ENCODE data around the gene CHD2.
A peak's percentile ranks its signal among the peaks of the same experiment; 100 is the strongest.
"Not testable (repeated sequence)": the region's sequence is repeated elsewhere in the genome, so short reads cannot be mapped to it uniquely, and the experiment has no call there.

Gene CHD2

DNA sequence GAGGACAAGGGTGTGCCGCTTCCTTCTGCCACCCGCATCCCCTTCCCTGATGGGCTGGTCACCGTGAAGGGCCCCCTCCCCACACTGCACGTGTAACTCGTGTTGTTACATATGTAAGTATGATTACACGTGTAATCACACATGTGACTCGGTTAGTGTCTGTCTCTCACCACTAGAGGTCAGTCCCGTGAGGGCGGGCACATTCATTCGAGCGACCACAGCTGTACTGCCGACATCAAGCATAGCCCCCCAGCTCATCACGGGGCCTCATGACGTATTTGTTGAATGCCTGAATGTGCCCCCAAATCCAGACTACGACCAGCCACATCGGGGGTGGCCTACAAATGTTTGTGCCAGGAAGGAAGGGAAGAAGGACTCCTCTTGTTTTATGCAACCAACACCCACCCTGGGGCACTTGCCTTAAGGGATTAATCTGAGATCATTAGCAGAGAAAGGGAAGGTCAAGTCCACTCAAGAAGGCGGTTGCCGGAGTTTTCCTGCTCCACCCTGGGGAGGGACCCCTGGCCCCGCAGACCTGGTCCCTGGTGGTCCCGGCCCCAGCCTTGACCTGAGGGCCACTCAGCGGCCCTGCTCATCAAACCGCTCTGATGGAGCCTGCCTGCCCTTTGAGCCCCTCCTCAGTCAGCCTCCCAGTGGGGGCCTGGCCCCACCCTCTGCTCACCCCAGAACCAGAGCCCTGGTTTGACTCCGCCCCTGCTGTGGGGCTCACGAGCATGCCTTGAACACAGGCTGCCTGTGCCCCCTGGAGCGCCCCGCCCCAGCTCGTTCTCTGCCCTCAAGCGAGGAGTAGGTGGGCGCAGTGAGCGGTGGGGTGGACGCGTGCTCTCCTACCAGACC is 136.1 kb downstream of the CHD2 start:
- peak in 1 of 2 donors; percentile 12 for DNase-seq (ENCODE audit: low read depth in 2 of 2)

DNA sequence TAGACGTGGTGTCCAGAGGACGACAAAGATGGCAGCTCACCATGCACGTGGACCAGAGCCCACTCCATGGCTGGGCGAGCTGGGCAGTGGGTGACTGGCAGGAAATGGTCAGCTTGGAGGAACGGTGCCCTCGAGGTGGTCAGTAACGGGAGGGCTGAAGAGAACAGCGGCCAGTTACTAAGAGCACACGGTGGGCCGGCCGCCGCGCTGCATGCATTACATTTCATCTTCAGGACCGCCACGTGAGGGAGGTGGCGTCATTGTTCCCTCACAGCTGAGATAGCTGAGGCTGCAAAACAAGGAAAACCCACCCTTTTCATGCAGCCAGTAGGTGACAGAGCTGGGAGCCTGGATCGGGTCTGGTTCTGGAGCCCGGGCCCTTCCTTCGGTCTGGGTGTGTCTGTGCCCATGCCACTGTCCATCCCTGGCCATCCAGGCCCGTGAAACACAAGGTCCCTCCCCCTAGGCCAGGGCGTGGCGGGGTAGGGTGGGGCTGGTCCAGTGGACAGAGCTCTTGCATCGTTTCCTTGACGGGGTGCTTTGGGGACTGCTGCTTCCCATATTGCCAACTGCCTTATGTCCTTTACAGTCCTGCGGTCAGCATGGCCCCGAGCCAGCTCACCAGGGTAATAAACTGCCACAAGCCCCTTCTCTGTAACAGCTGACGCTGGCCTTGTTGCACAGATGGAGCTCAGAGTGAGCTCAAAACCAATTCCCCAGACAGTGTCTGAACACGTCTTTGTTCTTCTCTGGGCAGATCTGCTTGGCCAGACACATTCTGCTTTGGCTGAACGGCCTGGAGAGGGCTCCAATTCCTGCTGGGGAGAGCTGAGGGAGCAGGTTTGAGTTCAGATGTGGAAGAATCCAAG is 137.1 kb downstream of the CHD2 start:
- DNase-seq (ENCODE audit: low read depth in 2 of 2), result no peak

DNA sequence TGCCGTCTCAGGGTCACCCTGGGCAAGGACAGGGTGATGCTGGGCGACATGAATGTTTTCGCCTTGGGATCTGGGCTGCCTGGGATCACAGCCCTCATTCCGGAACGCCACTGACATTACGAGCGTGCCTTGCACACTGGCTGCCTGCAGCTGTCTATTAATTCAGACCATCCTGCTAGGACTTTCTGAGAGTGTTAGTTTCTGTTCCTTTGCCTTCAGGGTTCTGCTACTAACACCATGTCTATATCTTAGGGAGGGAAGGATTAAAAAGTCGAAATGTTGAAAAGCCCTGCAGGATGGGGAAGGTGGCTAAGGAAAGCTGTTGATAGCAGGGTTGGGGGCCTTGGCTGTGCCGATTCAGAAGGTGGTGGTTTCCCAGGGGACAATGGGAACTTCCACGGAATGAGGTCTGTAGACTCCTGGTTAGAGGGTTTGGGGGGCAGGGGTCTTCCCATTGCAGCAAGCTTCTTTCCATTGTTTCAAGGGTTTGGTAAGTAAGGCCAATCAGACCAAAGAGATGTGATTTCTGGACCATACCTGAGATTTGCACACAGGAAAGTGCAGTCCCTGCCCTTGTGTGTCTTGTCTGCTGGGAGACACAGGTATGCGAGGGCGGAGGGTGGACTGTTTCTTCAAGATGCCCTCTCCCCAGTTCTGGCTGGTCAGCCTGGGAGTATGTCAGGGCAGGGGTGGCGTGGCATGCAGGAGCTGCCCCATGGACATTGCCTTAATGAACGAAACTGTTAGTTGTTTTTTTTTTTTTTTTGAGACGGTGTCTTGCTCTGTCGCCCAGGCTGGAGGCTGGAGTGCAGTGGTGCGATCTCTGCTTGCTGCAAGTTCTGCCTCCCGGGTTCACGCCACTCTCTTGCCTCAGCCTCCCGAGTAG is 137.9 kb downstream of the CHD2 start:
- DNase-seq (ENCODE audit: low read depth in 2 of 2), result no peak

DNA sequence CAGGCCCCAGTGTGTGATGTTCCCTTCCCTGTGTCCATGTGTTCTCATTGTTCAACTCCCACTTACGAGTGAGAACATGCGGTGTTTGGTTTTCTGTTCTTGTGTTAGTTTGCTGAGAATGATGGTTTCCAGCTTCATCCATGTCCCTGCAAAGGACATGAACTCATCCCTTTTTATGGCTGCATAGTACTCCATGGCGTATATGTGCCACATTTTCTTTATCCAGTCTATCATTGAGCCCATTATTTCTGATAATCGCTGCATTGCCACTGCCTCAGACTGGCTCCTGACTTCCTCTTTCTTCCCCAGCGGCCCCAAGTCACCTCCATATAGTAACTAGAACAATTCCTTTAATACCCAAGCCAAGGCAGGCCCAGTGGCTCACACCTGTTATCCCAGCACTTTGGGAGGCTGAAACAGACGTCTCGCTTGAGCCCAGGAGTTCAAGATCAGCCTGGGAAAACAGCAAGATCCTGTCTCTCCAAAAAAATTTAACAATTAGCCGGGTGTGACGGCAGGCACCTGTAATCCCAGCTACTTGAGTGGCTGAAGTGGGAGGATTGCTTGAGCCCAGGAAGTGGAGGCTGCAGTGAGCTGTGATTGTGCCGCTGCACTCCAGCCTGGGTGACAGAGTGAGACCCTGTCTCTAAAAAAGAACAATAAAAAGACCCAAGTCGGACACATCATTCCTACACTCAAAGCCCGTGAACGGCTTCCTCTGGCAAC is 139.6 kb downstream of the CHD2 start:
- not testable (repeated sequence) for DNase-seq (ENCODE audit: low read depth in 2 of 2)

DNA sequence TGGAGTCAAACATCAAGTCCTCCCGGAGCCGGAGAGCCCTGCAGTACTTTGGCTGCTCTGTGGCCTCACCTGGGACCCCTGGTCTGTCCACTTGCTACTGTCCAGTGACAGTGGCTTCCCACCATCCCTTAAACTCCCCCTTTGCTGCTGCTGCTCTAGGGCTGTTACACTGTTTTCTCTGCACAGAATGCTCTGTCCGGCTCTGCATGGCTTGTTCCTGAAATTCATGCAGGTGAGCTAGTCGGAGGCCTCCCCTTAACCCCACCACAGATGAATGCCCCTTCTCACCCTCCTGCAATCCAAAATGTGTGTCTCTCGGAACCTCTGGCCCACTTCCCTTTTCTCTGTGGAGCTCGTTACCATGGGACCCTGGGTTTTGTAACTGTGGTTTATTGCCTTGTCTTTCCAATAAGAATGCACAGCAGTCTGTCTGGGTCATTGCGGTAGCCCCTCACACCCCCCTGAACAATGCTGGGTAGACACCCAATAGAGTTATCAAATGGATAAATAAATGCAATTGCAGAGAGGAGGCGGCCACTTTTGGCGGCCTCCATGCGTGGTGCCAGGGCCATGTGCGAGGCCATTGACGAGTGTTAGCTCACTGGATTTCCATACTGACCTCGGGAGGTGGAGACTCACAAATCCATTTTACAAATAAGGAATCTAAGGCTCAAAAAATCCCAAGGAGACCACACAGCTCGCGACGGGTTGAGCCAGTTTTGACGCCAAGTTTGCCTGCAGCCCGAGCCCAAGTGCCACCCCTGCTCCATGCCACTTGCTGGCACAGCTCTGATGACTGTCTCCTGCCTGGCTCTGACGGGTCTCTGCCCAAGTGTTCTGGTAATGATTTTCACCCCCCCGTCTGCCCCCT is 140.4 kb downstream of the CHD2 start:
- DNase-seq (ENCODE audit: low read depth in 2 of 2), result no peak

DNA sequence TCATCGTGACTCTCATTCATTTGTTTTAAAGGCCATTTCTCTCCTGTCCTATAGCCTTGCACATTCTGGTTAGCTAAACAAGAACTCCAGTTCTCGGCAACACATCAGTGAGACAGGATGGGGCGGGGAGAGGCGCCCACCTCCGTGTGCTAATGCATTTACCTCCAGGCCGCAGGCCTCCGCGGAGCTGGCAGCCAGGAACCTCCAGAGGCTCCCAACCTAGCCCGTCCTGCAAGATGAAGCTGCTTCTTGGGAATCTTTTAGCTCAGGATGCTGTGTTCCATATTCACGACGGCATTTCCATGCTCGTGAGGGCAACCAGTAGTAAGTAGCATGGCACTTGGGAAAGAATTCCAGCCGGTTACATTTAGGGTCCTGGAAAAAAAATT is 141.0 kb downstream of the CHD2 start:
- no peak for DNase-seq (ENCODE audit: low read depth in 2 of 2)

- no peak for DNase-seq (ENCODE audit: low read depth in 2 of 2)
These were observed 142.1 kb downstream of the CHD2 start for GRCh38 chr15:93042211-93042610.

- DNase-seq (ENCODE audit: low read depth in 2 of 2), result no peak
These were observed 142.7 kb downstream of the CHD2 start for GRCh38 chr15:93042691-93043378.

DNA sequence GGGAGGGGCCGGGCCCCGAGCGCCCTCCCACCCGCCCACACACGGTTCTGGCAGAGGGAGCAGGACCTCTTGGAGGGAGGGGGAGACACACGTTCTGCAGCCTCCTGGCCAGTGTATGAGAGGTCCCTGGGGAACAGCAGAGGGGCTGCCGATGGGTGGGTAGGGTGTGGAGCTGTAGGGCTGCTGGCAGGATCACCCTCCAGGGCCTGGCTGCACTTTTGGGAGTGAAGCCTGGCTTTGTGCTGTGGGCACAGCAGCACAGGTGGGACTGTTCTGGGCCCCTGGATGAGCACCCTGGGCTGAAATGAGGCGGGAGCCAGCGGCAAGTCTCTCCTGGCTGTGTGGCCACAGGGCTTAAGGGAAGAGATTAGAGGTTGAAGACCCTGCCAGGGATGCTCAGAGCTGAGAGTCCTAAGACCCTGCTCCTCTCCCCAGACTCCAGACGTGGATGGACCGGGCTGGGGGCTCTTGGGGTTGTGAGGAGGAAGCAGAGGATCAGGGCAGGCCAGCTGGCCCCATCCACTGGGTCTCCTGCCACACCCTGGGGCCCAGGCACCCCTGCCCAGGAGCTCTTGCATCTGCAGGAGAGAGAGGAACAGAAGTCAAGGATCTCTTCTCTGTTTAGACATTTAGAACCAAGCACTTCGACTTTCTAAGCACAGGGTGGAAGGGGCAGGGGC is 143.6 kb downstream of the CHD2 start:
- no peak for DNase-seq (ENCODE audit: low read depth in 2 of 2)

DNA sequence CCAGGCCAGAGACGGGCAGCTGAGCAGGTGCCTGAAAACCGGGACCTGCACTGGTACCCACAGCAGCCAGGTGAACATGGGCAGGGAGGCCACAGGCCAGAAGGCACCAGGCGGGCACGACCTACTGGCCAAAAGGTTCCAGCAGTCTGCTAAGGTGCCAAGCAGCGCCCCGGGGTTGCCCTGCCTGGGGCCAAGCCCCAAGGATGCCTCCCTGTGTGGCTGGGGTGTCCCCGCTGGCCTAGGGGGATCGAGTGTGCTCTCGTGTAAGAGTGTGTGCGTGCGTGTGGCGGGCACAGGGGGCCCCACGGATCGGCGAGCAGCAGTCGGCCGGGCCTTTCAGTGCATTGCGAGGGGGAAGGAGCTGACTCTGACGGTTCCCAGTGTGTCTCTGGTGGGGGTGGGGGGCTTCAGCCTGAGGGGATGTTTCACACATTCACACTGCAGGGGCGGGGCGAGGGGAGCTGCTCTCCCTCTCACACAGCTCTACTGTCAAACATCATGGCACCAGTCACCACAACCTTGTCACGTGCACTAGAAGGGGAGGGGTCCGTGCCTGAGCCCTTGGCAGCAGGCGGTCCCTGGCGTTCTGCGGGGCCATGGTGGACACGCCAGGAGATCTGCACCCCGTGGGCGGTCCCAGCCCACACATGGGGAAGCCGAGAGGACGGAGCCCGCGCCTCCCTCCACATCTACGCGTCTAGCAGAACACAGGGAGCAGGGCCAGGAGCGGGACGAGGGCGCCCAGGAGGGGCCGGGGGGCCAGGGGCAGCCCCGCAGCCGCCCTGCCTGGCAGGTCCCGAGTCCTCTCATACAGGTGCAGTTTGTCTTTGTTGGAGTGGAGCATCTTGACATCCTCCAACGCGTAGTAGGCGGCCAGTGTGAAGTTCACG is 144.4 kb downstream of the CHD2 start:
- DNase-seq (ENCODE audit: low read depth in 2 of 2), result no peak

DNA sequence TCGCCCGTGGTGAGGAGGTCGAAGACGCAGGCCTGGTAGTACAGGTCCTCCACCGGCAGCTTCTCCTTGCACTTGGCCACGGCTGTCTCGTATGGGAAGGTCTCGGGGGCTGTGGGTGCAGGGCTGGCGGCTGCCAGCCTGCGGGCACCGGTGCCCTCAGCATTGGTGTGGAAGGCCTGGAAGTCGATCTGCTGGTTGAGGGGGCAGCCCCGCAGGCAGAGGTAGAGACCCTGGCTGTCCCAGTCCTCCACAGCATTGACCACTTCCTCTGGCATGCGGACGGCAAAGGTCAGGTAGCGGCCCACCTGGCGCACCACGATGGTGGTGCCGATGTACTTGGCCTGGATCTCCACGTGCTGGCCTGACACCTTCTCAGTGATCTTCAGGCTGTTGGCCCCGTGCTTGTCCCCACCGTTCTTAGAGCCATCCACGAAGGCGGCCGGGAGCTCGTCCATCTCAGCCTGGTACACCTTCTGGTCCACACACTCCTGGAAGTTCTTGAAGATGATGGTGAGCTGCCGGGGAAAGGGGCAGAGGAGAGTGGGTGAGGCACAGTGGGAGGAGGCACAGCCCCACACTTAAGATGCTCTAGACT is 145.2 kb downstream of the CHD2 start:
- no peak for DNase-seq (ENCODE audit: low read depth in 2 of 2)

DNA sequence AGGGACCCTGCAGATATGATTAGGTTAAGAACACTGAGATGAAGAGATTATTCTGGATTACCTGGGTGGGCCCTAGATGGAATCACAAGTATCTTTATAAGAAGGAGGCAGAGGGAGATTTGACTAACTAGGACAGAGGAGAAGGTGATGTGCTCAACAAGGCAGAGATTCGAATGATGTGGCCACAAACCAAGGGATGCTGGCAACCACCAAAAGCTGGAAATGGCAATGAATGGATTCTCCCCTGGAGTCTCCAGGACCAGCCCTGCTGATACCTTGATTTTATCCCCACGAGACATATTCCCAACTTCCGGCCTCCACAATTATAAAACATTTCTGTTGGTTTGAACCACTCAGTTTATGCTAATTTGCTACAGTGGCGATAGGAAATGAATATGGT is 146.0 kb downstream of the CHD2 start:
- no peak for DNase-seq (ENCODE audit: low read depth in 2 of 2)

- no peak for DNase-seq (ENCODE audit: low read depth in 2 of 2)
These were observed 146.6 kb downstream of the CHD2 start for GRCh38 chr15:93046721-93047120.

DNA sequence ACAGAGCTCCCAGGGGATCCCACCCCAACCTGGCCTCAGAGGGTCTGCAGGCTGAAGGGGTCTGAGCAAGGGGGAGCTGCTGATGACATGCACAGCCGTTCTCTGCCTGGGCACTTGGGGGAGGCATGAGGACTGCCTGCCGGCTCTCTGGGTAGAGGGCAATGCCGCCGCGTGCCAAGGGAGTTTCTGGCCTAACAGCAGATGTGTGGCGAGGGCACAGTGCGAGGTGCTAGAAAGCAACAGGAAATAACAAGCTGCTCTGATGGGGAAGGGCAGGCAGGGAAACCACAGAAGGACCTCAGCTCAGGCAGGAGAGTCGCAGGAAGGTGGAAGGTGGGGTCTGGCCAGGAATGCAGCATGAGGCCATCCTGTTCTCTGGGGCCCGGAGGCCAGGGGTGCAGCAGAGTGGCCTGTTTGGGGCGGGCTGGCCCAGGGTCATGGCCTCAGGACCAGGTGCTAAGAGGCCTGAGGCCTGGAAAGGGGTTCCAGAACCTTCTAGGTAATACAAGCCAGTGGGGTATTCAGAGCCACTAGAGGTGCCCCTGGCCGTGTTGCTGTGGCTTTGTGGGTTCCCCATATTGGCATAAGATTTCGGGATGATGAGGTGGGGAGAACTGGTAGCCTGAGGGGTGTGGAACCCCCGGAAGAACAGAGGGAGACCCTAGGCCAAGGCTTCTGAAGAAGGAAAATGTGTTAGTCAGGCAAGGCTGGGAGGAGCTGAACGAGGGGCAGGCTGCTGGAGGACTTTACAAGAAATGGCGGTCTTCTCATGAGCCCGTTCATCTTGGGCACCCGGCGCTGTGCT is 147.7 kb downstream of the CHD2 start:
- peak in 1 of 2 donors; percentile 23 for DNase-seq (ENCODE audit: low read depth in 2 of 2)

GRCh38 chr15:93048426-93048721 is 148.2 kb downstream of the CHD2 start:
- DNase-seq (ENCODE audit: low read depth in 2 of 2), result no peak

- no peak for DNase-seq (ENCODE audit: low read depth in 2 of 2)
These were observed 148.6 kb downstream of the CHD2 start for GRCh38 chr15:93048759-93049161.

GRCh38 chr15:93049233-93049632 is 149.1 kb downstream of the CHD2 start:
- DNase-seq (ENCODE audit: low read depth in 2 of 2), result no peak
